Measurements from ENCODE around the gene ACTR1A. TPM values are rescaled to one million over a fixed set of nuclear protein-coding genes. Genes with fewer than 3 reads are reported as not detected.
A peak's percentile ranks its signal among the peaks of the same experiment; 100 is the strongest.

Gene ACTR1A
- total and polyA plus RNA-seq, 10 donors = 25.5 to 90.8 (median 66.8) TPM

DNA sequence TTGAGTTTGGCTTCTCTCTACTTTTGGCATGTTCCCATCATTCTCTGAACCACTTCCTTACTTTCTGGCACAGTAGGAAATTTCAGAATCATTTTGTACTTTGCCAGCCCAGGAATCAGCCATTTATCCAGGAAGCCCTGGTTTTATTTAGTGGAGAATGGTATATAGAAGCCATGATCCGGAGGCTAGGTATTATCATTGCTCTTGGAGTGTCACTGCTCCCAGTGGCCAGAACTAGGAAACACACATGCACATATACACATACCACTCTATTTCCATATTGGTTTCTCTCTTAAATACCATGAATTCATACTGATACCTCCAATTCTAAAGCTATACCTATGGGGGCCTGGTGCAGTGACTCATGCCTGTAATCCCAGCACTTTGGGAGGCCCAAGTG is 37.5 kb upstream of the ACTR1A start:
- peaks cover 0 to 10% (median 0%) of the 10 kb centered on the region in 6 donors for H3K36me3 ChIP-seq
- WGBS, 5 donors = 87 to 100% (median 90%) methylated on average over 1 of the region's 1 CpG
- intact Hi-C loops (cut with DNase I; ENCODE audit: low total_unique reads) = no loop called here

DNA sequence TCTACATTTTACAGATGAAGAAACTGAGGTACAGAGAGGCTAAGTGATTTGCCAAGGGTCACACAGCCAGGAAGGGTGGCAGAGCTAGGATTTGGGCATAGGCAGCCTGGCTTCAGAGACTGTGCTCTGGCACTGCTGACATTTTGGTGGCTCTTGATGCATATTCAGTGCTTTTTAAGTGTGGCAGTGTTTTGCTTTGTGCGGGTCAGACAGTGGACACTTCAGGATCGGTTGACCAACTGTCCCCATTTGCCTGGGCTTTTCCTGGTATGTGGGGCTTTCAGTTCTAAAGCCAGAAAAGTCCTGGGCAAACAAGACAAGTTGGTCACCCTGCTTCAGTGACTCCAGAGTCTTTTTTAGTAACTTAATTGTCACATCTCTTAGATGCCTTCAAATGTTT is 36.3 kb upstream of the ACTR1A start:
- no peaks in the 10 kb centered on the region for H3K27me3 ChIP-seq (replicated peaks in 1 of 7)
- no peak overlapping the region for H3K4me3 ChIP-seq
- TF ChIP-seq, protein P1, sequence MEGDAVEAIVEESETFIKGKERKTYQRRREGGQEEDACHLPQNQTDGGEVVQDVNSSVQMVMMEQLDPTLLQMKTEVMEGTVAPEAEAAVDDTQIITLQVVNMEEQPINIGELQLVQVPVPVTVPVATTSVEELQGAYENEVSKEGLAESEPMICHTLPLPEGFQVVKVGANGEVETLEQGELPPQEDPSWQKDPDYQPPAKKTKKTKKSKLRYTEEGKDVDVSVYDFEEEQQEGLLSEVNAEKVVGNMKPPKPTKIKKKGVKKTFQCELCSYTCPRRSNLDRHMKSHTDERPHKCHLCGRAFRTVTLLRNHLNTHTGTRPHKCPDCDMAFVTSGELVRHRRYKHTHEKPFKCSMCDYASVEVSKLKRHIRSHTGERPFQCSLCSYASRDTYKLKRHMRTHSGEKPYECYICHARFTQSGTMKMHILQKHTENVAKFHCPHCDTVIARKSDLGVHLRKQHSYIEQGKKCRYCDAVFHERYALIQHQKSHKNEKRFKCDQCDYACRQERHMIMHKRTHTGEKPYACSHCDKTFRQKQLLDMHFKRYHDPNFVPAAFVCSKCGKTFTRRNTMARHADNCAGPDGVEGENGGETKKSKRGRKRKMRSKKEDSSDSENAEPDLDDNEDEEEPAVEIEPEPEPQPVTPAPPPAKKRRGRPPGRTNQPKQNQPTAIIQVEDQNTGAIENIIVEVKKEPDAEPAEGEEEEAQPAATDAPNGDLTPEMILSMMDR (IDR thresholded peaks at IDR 0.05 in 8 of 11, conservative IDR thresholded peaks at IDR 0.05 in 3 of 11) = no peak
- TF ChIP-seq POLR2AphosphoS5 (IDR thresholded peaks at IDR 0.05) = no peak
- TF ChIP-seq POLR2A (IDR thresholded peaks at IDR 0.05) = no peak
- DNase-seq = no peak
- H3K36me3 ChIP-seq = peaks cover 0 to 20% (median 0%) of the 10 kb centered on the region in 6 donors
- intact Hi-C loops (cut with DNase I; ENCODE audit: low total_unique reads) = no loop called here
- no peaks in the 10 kb centered on the region for H3K9me3 ChIP-seq
- peaks cover 0 to 25% (median 7%) of the 10 kb centered on the region in 6 donors for H3K4me1 ChIP-seq
- H3K27ac ChIP-seq = no peak overlapping the region
- 64 to 89% (median 76%) methylated on average over 2 of the region's 2 CpGs for WGBS, 5 donors

More for the DNA sequence above, 37.5 kb upstream of the ACTR1A start:
- H3K4me1 ChIP-seq = peaks cover 0 to 25% (median 7%) of the 10 kb centered on the region in 6 donors
- no peak overlapping the region for H3K4me3 ChIP-seq
- H3K27me3 ChIP-seq (replicated peaks in 1 of 7) = no peaks in the 10 kb centered on the region
- H3K9me3 ChIP-seq = no peaks in the 10 kb centered on the region
- DNase-seq = no peak
- H3K27ac ChIP-seq = no peak overlapping the region
- TF ChIP-seq POLR2AphosphoS5 (IDR thresholded peaks at IDR 0.05) = no peak
- TF ChIP-seq, protein P1 (IDR thresholded peaks at IDR 0.05 in 8 of 11, conservative IDR thresholded peaks at IDR 0.05 in 3 of 11) = peak in 1 of 11 experiments; percentile 31

DNA sequence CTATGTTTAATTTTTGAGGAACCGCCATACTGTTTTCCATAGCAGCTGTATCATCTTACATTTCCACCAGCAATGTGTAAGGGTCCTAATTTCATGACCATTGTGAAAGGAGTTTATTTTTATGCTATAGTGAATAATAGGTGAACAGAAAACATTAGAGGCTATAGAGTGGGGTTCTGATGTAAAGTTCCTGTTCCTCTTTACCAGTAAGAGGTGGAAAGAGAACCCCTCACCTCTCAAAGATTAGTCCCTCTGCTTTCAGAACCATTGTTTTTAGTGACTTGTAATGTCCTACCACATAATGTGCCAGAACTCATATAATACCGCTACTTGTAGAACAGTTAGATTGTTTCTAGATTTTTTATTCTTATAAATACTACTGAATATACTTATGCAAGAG is 35.4 kb upstream of the ACTR1A start:
- no peaks in the 10 kb centered on the region for H3K27me3 ChIP-seq (replicated peaks in 1 of 7)
- DNase-seq = no peak
- H3K9me3 ChIP-seq = no peaks in the 10 kb centered on the region
- H3K36me3 ChIP-seq = peaks cover 0 to 20% (median 0%) of the 10 kb centered on the region in 6 donors
- WGBS, 5 donors = 94 to 98% (median 97%) methylated on average over 2 of the region's 2 CpGs
- H3K4me1 ChIP-seq = peaks cover 0 to 25% (median 7%) of the 10 kb centered on the region in 6 donors
- intact Hi-C loops (cut with DNase I; ENCODE audit: low total_unique reads) = no loop called here
- no peak overlapping the region for H3K4me3 ChIP-seq
- TF ChIP-seq POLR2AphosphoS5 (IDR thresholded peaks at IDR 0.05) (no peak), POLR2A (IDR thresholded peaks at IDR 0.05) (no peak)
- TF ChIP-seq, protein P1 (IDR thresholded peaks at IDR 0.05 in 8 of 11, conservative IDR thresholded peaks at IDR 0.05 in 3 of 11) = no peak
- H3K27ac ChIP-seq = no peak overlapping the region

DNA sequence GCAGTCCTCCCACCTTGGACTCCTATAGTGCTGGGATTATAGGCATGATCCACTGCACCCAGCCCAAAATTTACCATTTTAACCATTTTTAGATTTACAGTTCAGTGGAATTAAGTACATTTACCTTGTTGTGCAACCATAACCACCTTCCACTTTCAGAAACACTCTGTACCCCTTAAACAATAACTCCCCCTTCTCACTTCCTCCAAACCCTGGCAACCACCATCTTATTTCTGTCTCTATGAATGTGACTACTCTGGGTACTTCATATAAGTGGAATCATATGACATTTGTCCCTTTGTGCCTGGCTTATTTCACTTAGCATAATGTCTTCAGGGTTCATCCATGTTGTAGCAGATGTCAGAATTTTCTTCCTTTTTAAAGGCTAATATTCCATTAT is 34.9 kb upstream of the ACTR1A start:
- intact Hi-C loops (cut with DNase I; ENCODE audit: low total_unique reads) = no loop called here
- peak overlapping the region in 1 of 8 donors; percentile 3 for H3K27ac ChIP-seq
- no peak for DNase-seq
- no peaks in the 10 kb centered on the region for H3K27me3 ChIP-seq (replicated peaks in 1 of 7)
- H3K4me1 ChIP-seq = peaks cover 0 to 25% (median 7%) of the 10 kb centered on the region in 6 donors
- H3K36me3 ChIP-seq = peaks cover 0 to 24% (median 0%) of the 10 kb centered on the region in 6 donors
- no peak overlapping the region for H3K4me3 ChIP-seq
- H3K9me3 ChIP-seq = no peaks in the 10 kb centered on the region
- TF ChIP-seq POLR2A (IDR thresholded peaks at IDR 0.05) = no peak
- TF ChIP-seq, protein P1 (IDR thresholded peaks at IDR 0.05 in 8 of 11, conservative IDR thresholded peaks at IDR 0.05 in 3 of 11) = no peak
- no peak for TF ChIP-seq POLR2AphosphoS5 (IDR thresholded peaks at IDR 0.05)

All from spleen (tissue), 11 donors.